SK-N-MC (cell line): ENCODE measurements around the gene MLLT3.
A peak's percentile ranks its signal among the peaks of the same experiment; 100 is the strongest.

Experiments used
- DNase-seq: peaks from one replicate; pipeline ENCODE4 v3.0.0-alpha.2; 2011; ENCODE audit warnings: low read depth, low spot score
- H3K27ac ChIP-seq: fragments of 200-600 bp; sonication (generic); 2 replicates; pipeline ENCODE4 v1.5.1; 2016; ENCODE audit warnings: mixed run types
- H3K36me3 ChIP-seq: fragments of 200-600 bp; sonication (generic); 2 replicates; pipeline ENCODE4 v1.6.1; 2017; ENCODE audit warnings: antibody characterized with exemption, low read length, mixed read lengths; ENCODE audit not compliant: insufficient read depth
- H3K4me3 ChIP-seq: fragments of 200-600 bp; sonication (generic); 2 replicates; pipeline ENCODE4 v1.5.1; 2016
- H3K9ac ChIP-seq: fragments of 200-600 bp; sonication (generic); 2 replicates; pipeline ENCODE4 v1.8.0; 2017; ENCODE audit warnings: mixed run types, mixed read lengths; ENCODE audit not compliant: insufficient read length
- H3K9me3 ChIP-seq: fragments of 200-600 bp; sonication (generic); 2 replicates; pipeline ENCODE4 v1.6.1; 2017; ENCODE audit warnings: low read depth, mild to moderate bottlenecking, antibody characterized with exemption, low read length, moderate library complexity, mixed read lengths
- EZH2 ChIP-seq: fragments of 200-600 bp; sonication (generic); IDR thresholded peaks from one replicate; pipeline ENCODE4 v1.6.1; 2017; ENCODE audit warnings: antibody characterized with exemption
- FOXP2 ChIP-seq: optimal IDR thresholded peaks from 2 replicates; pipeline ENCODE3; 2011; ENCODE audit warnings: mild to moderate bottlenecking, moderate library complexity; ENCODE audit not compliant: insufficient read depth; ENCODE audit errors: extremely low read length, control extremely low read depth
- POLR2AphosphoS5 ChIP-seq: IDR thresholded peaks from 2 replicates; pipeline ENCODE4 v1.6.1; 2012; ENCODE audit warnings: mild to moderate bottlenecking, low read depth, low read length, borderline replicate concordance

MLLT3 gene

GRCh38 chr9:20636888-20637440, 14.7 kb upstream of the MLLT3 start:
- no peak for DNase-seq
- peak overlapping the region; percentile 57 for H3K27ac ChIP-seq
- H3K36me3 ChIP-seq, result no peaks in the 10 kb centered on the region
- H3K9me3 ChIP-seq, result no peaks in the 10 kb centered on the region
- TF ChIP-seq EZH2, result no peak
- no peak for TF ChIP-seq POLR2AphosphoS5
- TF ChIP-seq FOXP2, result no peak
- no peak overlapping the region for H3K4me3 ChIP-seq
- H3K9ac ChIP-seq, result no peak overlapping the region

GRCh38 chr9:20634895-20635294, 12.6 kb upstream of the MLLT3 start:
- H3K9ac ChIP-seq, result no peak overlapping the region
- H3K9me3 ChIP-seq, result no peaks in the 10 kb centered on the region
- DNase-seq, result no peak
- H3K36me3 ChIP-seq, result no peaks in the 10 kb centered on the region
- no peak overlapping the region for H3K4me3 ChIP-seq
- TF ChIP-seq POLR2AphosphoS5, result no peak
- TF ChIP-seq EZH2, result no peak
- TF ChIP-seq FOXP2, result no peak
- H3K27ac ChIP-seq, result no peak overlapping the region

- Histone ChIP-seq H3K27ac (0 out of 2 replicates have a peak overlapping the region, but pooled peaks have one; percentile 22), H3K9me3 (no peaks in the 10 kb centered on the region)
Observed at GRCh38 chr9:20632705-20633104, 10.4 kb upstream of the MLLT3 start.

GRCh38 chr9:20630241-20630943, 8.1 kb upstream of the MLLT3 start:
- H3K4me3 ChIP-seq, result no peak overlapping the region
- no peak for DNase-seq
- no peak overlapping the region for H3K27ac ChIP-seq
- H3K9ac ChIP-seq, result no peak overlapping the region
- no peaks in the 10 kb centered on the region for H3K36me3 ChIP-seq
- H3K9me3 ChIP-seq, result no peaks in the 10 kb centered on the region
- no peak for TF ChIP-seq FOXP2
- TF ChIP-seq EZH2, result no peak
- TF ChIP-seq POLR2AphosphoS5, result no peak

More at GRCh38 chr9:20632705-20633104, 10.4 kb upstream of the MLLT3 start:
- no peak for TF ChIP-seq POLR2AphosphoS5
- TF ChIP-seq FOXP2, result no peak
- TF ChIP-seq EZH2, result no peak
- H3K9ac ChIP-seq, result no peak overlapping the region
- no peak overlapping the region for H3K4me3 ChIP-seq
- no peaks in the 10 kb centered on the region for H3K36me3 ChIP-seq
- DNase-seq, result no peak

- H3K9ac ChIP-seq, result peak overlapping the region; percentile 69
- no peak for TF ChIP-seq FOXP2
- no peak for TF ChIP-seq POLR2AphosphoS5
- TF ChIP-seq EZH2, result no peak
- peak overlapping the region; percentile 84 for H3K27ac ChIP-seq
- no peaks in the 10 kb centered on the region for H3K9me3 ChIP-seq
- no peaks in the 10 kb centered on the region for H3K36me3 ChIP-seq
- H3K4me3 ChIP-seq, result peak overlapping the region; percentile 58
- DNase-seq, result no peak
Observed at GRCh38 chr9:20625003-20625349, 2.7 kb upstream of the MLLT3 start.

- DNase-seq, result peak; percentile 84
- peak overlapping the region; percentile 58 for H3K4me3 ChIP-seq
- H3K9ac ChIP-seq, result peak overlapping the region; percentile 69
- no peaks in the 10 kb centered on the region for H3K36me3 ChIP-seq
- H3K27ac ChIP-seq, result peak overlapping the region; percentile 84
- H3K9me3 ChIP-seq, result no peaks in the 10 kb centered on the region
- TF ChIP-seq FOXP2 (no peak), POLR2AphosphoS5 (no peak), EZH2 (no peak)
Observed at GRCh38 chr9:20624201-20625002, 2.1 kb upstream of the MLLT3 start.

GRCh38 chr9:20623748-20624124, 1.4 kb upstream of the MLLT3 start:
- DNase-seq, result no peak
- Histone ChIP-seq H3K9ac (peak overlapping the region; percentile 16), H3K4me3 (peak overlapping the region; percentile 95), H3K27ac (0 out of 2 replicates have a peak overlapping the region, but pooled peaks have one; percentile 11), H3K36me3 (0 out of 2 replicates have a peak, but pooled peaks cover under 1% of the 10 kb centered on the region), H3K9me3 (no peaks in the 10 kb centered on the region)
- TF ChIP-seq EZH2 (no peak), FOXP2 (no peak), POLR2AphosphoS5 (no peak)
